IMR-90 (cell line): Measurements from ENCODE around the gene AP2B1. TPM values are rescaled to one million over a fixed set of nuclear protein-coding genes. Genes with fewer than 3 reads are reported as not detected.

ENCODE experiments used
- ATAC-seq: fragments of 200-7000 bp; cut with Tn5 transposase; 2 replicates; pipeline ENCODE4 v1.9.1; 2020; ENCODE audit warnings: low read depth, mild to moderate bottlenecking, moderate library complexity
- BruUV-seq: library from RNA; stranded (reverse); fragments of 400-500 nt; replicated peaks from 2 replicates; lab custom pipeline; 2021; lab: Mats Ljungman, UMichigan
- CTCF ChIA-PET: fragments of 300-600 bp; formaldehyde crosslinking; extraction: SDS; loops from one replicate; lab custom pipeline; 2021; ENCODE audit warnings: antibody characterized with exemption; lab: Yijun Ruan, JAX
- POLR2A ChIA-PET: fragments of 300-600 bp; sonication (Branson Sonifier 250); formaldehyde crosslinking; loops from one replicate; lab custom pipeline; 2022; ENCODE audit warnings: antibody characterized with exemption; ENCODE audit not compliant: unreplicated experiment; lab: Charles Lee
- DNase-seq: peaks from one replicate; pipeline ENCODE4 v3.0.0; 2013
- H2AFZ ChIP-seq: replicated peaks from 2 replicates; pipeline ENCODE3; 2013; ENCODE audit warnings: low read length, mild to moderate bottlenecking; ENCODE audit not compliant: poor library complexity
- H2AK5ac ChIP-seq: 2 replicates; pipeline ENCODE4 v1.6.1; 2013; ENCODE audit warnings: low read depth, low read length, inconsistent platforms
- H2AK9ac ChIP-seq: replicated peaks from 2 replicates; pipeline ENCODE3; 2013; ENCODE audit warnings: mild to moderate bottlenecking, low read depth, low read length, moderate library complexity; ENCODE audit not compliant: poor library complexity
- H2BK120ac ChIP-seq: 2 replicates; pipeline ENCODE4 v1.6.1; 2013; ENCODE audit warnings: low read depth, low read length, inconsistent platforms
- H2BK15ac ChIP-seq: 3 replicates; pipeline ENCODE4 v1.6.1; 2013; ENCODE audit warnings: low read depth, low read length, inconsistent platforms
- H2BK20ac ChIP-seq: 2 replicates; pipeline ENCODE4 v1.6.1; 2013; ENCODE audit warnings: low read depth, mild to moderate bottlenecking, inconsistent platforms, low read length, moderate library complexity
- H2BK5ac ChIP-seq: 2 replicates; pipeline ENCODE4 v1.6.1; 2013; ENCODE audit warnings: mild to moderate bottlenecking, low read depth, low read length, inconsistent platforms; ENCODE audit not compliant: poor library complexity, severe bottlenecking
- H3K14ac ChIP-seq: replicated peaks from 2 replicates; pipeline ENCODE4 v1.6.1; 2013; ENCODE audit warnings: low read depth, low read length, inconsistent platforms
- H3K18ac ChIP-seq: 2 replicates; pipeline ENCODE4 v1.6.1; 2013; ENCODE audit warnings: low read depth, low read length, control low read depth
- H3K23ac ChIP-seq: 2 replicates; pipeline ENCODE4 v1.6.1; 2013; ENCODE audit warnings: low read depth, low read length, inconsistent platforms
- H3K27ac ChIP-seq: 2 replicates; pipeline ENCODE4 v1.5.1; 2013; ENCODE audit warnings: mild to moderate bottlenecking, control low read depth, low read length; ENCODE audit not compliant: insufficient read depth
- H3K27me3 ChIP-seq: 2 replicates; pipeline ENCODE4 v1.6.1; 2013; ENCODE audit warnings: low read length; ENCODE audit not compliant: control insufficient read depth, insufficient read depth
- H3K36me3 ChIP-seq: 2 replicates; pipeline ENCODE4 v1.6.1; 2013; ENCODE audit warnings: low read length, mixed read lengths; ENCODE audit not compliant: control insufficient read depth, insufficient read depth
- H3K4ac ChIP-seq: 2 replicates; pipeline ENCODE4 v1.6.1; 2013; ENCODE audit warnings: low read depth, low read length, inconsistent platforms
- H3K4me1 ChIP-seq: 2 replicates; pipeline ENCODE4 v1.6.1; 2013; ENCODE audit warnings: low read length, mixed read lengths; ENCODE audit not compliant: control insufficient read depth, insufficient read depth
- H3K4me2 ChIP-seq: 2 replicates; pipeline ENCODE4 v1.6.1; 2013; ENCODE audit warnings: low read depth, mild to moderate bottlenecking, control low read depth, low read length, moderate library complexity
- H3K4me3 ChIP-seq: 2 replicates; pipeline ENCODE4 v1.5.1; 2013; ENCODE audit warnings: low read depth, mild to moderate bottlenecking, control low read depth, low read length, moderate library complexity; ENCODE audit not compliant: insufficient read depth
- H3K56ac ChIP-seq: 2 replicates; pipeline ENCODE4 v1.6.1; 2013; ENCODE audit warnings: low read length, inconsistent platforms; ENCODE audit not compliant: insufficient read depth; ENCODE audit errors: extremely low read depth
- H3K79me1 ChIP-seq, 2 experiments: 2 replicates each; pipeline ENCODE4 v1.6.1; 2013; ENCODE audit warnings: low read length in 2 of 2, inconsistent platforms in 1 of 2, low read depth in 1 of 2
- H3K9ac ChIP-seq: 2 replicates; pipeline ENCODE4 v1.6.1; 2013; ENCODE audit warnings: low read depth, low read length, control low read depth
- H3K9me1 ChIP-seq: 2 replicates; pipeline ENCODE4 v1.6.1; 2013; ENCODE audit warnings: low read length, inconsistent platforms; ENCODE audit not compliant: insufficient read depth
- H3K9me3 ChIP-seq: 2 replicates; pipeline ENCODE4 v1.6.1; 2013; ENCODE audit warnings: low read length; ENCODE audit not compliant: control insufficient read depth, insufficient read depth
- H4K20me1 ChIP-seq: 2 replicates; pipeline ENCODE4 v1.6.1; 2013; ENCODE audit warnings: low read length, inconsistent platforms; ENCODE audit not compliant: insufficient read depth
- H4K5ac ChIP-seq: 2 replicates; pipeline ENCODE4 v1.6.1; 2013; ENCODE audit warnings: mild to moderate bottlenecking, low read depth, low read length, control low read depth
- H4K8ac ChIP-seq, 2 experiments: 2 replicates each; pipeline ENCODE4 v1.6.1; 2013; ENCODE audit warnings: low read depth in 2 of 2, low read length in 2 of 2, control low read depth in 1 of 2, inconsistent platforms in 1 of 2
- H4K91ac ChIP-seq: 2 replicates; pipeline ENCODE4 v1.6.1; 2013; ENCODE audit warnings: low read depth, low read length, inconsistent platforms; ENCODE audit not compliant: insufficient read depth
- BHLHE40 ChIP-seq: fragments of 150-350 bp; IDR thresholded peaks from 2 replicates; pipeline ENCODE4 v1.6.1; 2016; ENCODE audit warnings: mild to moderate bottlenecking, low read depth, low read length
- CEBPB ChIP-seq: IDR thresholded peaks from 2 replicates; pipeline ENCODE4 v1.6.1; 2012; ENCODE audit warnings: low read depth, low read length, improper control_type of control experiment
- CHD1 ChIP-seq: IDR thresholded peaks from 2 replicates; pipeline ENCODE4 v1.6.1; 2012; ENCODE audit warnings: low read depth, low read length, improper control_type of control experiment
- FOS ChIP-seq: fragments of 150-350 bp; IDR thresholded peaks from 2 replicates; pipeline ENCODE4 v1.6.1; 2016; ENCODE audit warnings: low read depth, low read length
- MAFK ChIP-seq: IDR thresholded peaks from 2 replicates; pipeline ENCODE4 v1.6.1; 2012; ENCODE audit warnings: low read depth, low read length, improper control_type of control experiment
- MAZ ChIP-seq: IDR thresholded peaks from 2 replicates; pipeline ENCODE4 v1.6.1; 2012; ENCODE audit warnings: low read depth, mild to moderate bottlenecking, low read length, improper control_type of control experiment, moderate library complexity, borderline replicate concordance
- MXI1 ChIP-seq: IDR thresholded peaks from 2 replicates; pipeline ENCODE4 v1.6.1; 2012; ENCODE audit warnings: low read depth, mild to moderate bottlenecking, low read length, moderate library complexity, borderline replicate concordance
- NFE2L2 ChIP-seq: fragments of 150-350 bp; IDR thresholded peaks from 2 replicates; pipeline ENCODE4 v1.6.1; 2016; ENCODE audit warnings: low read depth, mild to moderate bottlenecking, low read length
- POLR2A ChIP-seq: IDR thresholded peaks from 2 replicates; pipeline ENCODE4 v1.6.1; 2012; ENCODE audit warnings: mild to moderate bottlenecking, low read depth, low read length
- RAD21 ChIP-seq: IDR thresholded peaks from 2 replicates; pipeline ENCODE4 v1.6.1; 2012; ENCODE audit warnings: low read length, improper control_type of control experiment
- RCOR1 ChIP-seq: IDR thresholded peaks from 2 replicates; pipeline ENCODE4 v1.6.1; 2012; ENCODE audit warnings: mild to moderate bottlenecking, low read length, improper control_type of control experiment; ENCODE audit not compliant: insufficient replicate concordance
- RFX5 ChIP-seq: IDR thresholded peaks from 2 replicates; pipeline ENCODE4 v1.8.0; 2012; ENCODE audit warnings: low read depth, mild to moderate bottlenecking, low read length, moderate library complexity
- SMC3 ChIP-seq: fragments of 150-350 bp; IDR thresholded peaks from 2 replicates; pipeline ENCODE4 v1.6.1; 2016; ENCODE audit warnings: low read depth, mild to moderate bottlenecking, antibody characterized with exemption, low read length, moderate library complexity
- WGBS, 2 experiments: methylation state at CpG; one replicate each; pipeline versions ENCODE4 v1.1.5 to v1.1.7; 2013; ENCODE audit warnings: missing lambda C conversion rate in 2 of 2; ENCODE audit not compliant: insufficient read length in 1 of 2; ENCODE audit errors: extremely low coverage in 2 of 2; 5-methylcytosine and 5-hydroxymethylcytosine counted together
- dilution Hi-C: fragments of 300-500 bp; cut with HindIII; formaldehyde crosslinking; loops from one replicate; pipeline ENCODE4 v1.14.3; 2018; ENCODE audit warnings: low sequenced_read_pairs; ENCODE audit not compliant: unreplicated experiment
- in situ Hi-C: fragments of 300-500 bp; cut with MboI; formaldehyde crosslinking; loops from 3 replicates; pipeline ENCODE4 v1.14.3; 2019; ENCODE audit warnings: low sequenced_read_pairs, inconsistent platforms, mixed read lengths
- intact Hi-C: fragments of 100-400 bp; cut with micrococcal nuclease; formaldehyde crosslinking; loops from 2 replicates; pipeline ENCODE4 v1.10.0; 2022
- polyA plus RNA-seq, 3 experiments: library from polyadenylated mRNA; depleted of rRNA; stranded (reverse); fragments of >200 nt; gene quantifications; 2 replicates each; pipeline ENCODE4 v1.2.3, GENCODE V29; 2012; ENCODE audit warnings: low replicate concordance in 1 of 3
- total RNA-seq: library from RNA; depleted of rRNA; stranded (reverse); fragments of >200 nt; gene quantifications from 2 replicates; pipeline ENCODE4 v1.2.3, GENCODE V29; 2012
- TF ChIP-seq, protein P1 (sequence below): conservative IDR thresholded peaks from 2 replicates; pipeline ENCODE4 v1.5.1; 2012; ENCODE audit warnings: mild to moderate bottlenecking, low read depth, low read length, improper control_type of control experiment
- TF ChIP-seq, protein P2 (sequence below): fragments of 150-350 bp; IDR thresholded peaks from 2 replicates; pipeline ENCODE4 v1.6.1; 2017; ENCODE audit warnings: mild to moderate bottlenecking, antibody characterized with exemption, low read length, low read depth

AP2B1 gene
- total and polyA plus RNA-seq, 2 of the 4 experiments (the other 2 are of a cell fraction): 102 to 125 TPM

DNA sequence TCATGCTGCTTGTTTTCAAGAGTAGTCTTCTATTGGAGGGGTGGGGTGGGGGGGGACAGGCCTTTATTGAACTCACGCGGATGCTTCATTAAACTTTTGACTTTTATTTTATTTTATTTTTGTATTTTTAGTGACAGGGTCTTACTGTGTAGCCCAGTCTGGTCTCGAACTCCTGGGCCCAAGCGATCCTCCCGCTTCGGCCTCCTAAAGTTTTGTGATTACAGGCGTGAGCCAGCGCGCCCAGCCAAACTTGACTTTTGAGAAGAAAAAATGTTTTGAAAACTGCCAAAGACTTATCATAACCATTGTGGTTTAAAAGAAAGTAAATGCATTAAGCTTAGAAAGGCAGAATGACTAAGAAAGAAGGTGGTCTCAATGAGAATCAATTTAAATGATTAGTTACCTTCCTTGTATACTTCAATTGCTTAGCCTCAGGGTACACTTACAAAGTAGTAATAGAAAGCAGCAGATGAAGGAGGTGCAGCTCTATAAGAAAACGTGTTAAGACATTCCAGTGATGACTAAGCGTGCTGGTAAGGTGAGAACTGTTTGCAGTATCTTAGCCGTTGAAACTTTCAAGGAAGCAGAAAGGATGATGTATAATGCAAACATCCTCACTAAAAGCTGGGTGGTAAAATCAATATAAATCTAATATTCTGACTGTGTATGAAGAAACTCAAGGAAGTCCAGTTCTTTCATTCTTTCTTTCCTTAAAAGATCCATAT lies 1.2 kb downstream of the AP2B1 start (continued):
- no peak for TF ChIP-seq NFE2L2
- TF ChIP-seq MAFK: no peak
- TF ChIP-seq SMC3: no peak

DNA sequence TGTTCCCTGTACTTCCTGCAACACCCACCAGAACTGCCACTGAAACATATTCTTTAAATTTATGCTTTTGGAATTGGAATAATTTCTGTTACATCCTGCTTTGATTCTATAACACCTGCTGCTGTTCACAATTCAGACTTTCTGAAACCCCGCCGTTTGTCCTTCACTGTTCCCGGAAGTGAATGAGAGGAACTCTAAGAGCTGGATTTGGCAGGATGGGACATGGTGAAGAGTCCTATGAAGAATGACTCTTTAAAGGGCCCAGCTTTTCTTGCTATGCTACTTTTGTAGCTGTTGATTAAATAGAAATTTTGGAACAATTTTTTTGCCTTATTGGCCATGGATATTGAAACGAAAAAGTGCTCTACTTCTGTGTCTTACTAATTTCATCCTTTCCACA lies 8.9 kb downstream of the AP2B1 start:
- Histone ChIP-seq H3K9me3 (no peaks in the 10 kb centered on the region), H4K91ac (no peak overlapping the region), H2AK5ac (no peak overlapping the region), H2AK9ac (no peak overlapping the region), H3K9ac (no peak overlapping the region), H3K56ac (no peak overlapping the region), H3K4me3 (no peak overlapping the region), H3K79me1 (peaks cover 39 to 51% of the 10 kb centered on the region in 2 experiments), H4K8ac (no peak overlapping the region), H3K27ac (no peak overlapping the region), H3K27me3 (no peaks in the 10 kb centered on the region), H2BK20ac (no peak overlapping the region), H3K23ac (no peak overlapping the region), H2BK15ac (no peak overlapping the region), H4K20me1 (peaks cover 17% of the 10 kb centered on the region), H4K5ac (no peak overlapping the region), H2BK5ac (no peak overlapping the region), H2AFZ (no peak overlapping the region), H3K4me1 (0 out of 2 replicates have a peak, but pooled peaks cover 2% of the 10 kb centered on the region), H3K14ac (no peak overlapping the region), H3K4ac (no peak overlapping the region), H3K36me3 (peaks cover 36% of the 10 kb centered on the region), H3K9me1 (0 out of 2 replicates have a peak, but pooled peaks cover 2% of the 10 kb centered on the region), H3K4me2 (no peak overlapping the region), H3K18ac (no peak overlapping the region), H2BK120ac (no peak overlapping the region)
- intact Hi-C loops (no loop called here), dilution Hi-C loops (no loop called here), in situ Hi-C loops (loop anchor here (25.0 kb wide), 1 partner anchor 609 kb away; the partner anchor contains the start of gene LIG3)
- no peak for DNase-seq
- WGBS, 2 experiments: no CpG with 5 or more reads among the region's 4 CpGs
- POLR2A ChIA-PET: interaction anchor here (0.6 kb wide), 1 partner anchor 14 kb away, joined by 3 read pairs; no protein-coding TSS in a partner anchor
- no peak for ATAC-seq
- no TSS peak for BruUV-seq
- CTCF ChIA-PET: interaction anchor here (1.0 kb wide), 1 partner anchor 338 kb away, joined by 5 read pairs; no protein-coding TSS in a partner anchor
- TF ChIP-seq RCOR1: no peak
- no peak for TF ChIP-seq MXI1
- no peak for TF ChIP-seq POLR2A
- no peak for TF ChIP-seq RAD21
- TF ChIP-seq CEBPB: no peak
- no peak for TF ChIP-seq RFX5
- no peak for TF ChIP-seq NFE2L2
- no peak for TF ChIP-seq CHD1
- TF ChIP-seq BHLHE40: no peak
- TF ChIP-seq, protein P1, sequence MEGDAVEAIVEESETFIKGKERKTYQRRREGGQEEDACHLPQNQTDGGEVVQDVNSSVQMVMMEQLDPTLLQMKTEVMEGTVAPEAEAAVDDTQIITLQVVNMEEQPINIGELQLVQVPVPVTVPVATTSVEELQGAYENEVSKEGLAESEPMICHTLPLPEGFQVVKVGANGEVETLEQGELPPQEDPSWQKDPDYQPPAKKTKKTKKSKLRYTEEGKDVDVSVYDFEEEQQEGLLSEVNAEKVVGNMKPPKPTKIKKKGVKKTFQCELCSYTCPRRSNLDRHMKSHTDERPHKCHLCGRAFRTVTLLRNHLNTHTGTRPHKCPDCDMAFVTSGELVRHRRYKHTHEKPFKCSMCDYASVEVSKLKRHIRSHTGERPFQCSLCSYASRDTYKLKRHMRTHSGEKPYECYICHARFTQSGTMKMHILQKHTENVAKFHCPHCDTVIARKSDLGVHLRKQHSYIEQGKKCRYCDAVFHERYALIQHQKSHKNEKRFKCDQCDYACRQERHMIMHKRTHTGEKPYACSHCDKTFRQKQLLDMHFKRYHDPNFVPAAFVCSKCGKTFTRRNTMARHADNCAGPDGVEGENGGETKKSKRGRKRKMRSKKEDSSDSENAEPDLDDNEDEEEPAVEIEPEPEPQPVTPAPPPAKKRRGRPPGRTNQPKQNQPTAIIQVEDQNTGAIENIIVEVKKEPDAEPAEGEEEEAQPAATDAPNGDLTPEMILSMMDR: no peak
- TF ChIP-seq, protein P2, sequence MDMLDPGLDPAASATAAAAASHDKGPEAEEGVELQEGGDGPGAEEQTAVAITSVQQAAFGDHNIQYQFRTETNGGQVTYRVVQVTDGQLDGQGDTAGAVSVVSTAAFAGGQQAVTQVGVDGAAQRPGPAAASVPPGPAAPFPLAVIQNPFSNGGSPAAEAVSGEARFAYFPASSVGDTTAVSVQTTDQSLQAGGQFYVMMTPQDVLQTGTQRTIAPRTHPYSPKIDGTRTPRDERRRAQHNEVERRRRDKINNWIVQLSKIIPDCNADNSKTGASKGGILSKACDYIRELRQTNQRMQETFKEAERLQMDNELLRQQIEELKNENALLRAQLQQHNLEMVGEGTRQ: no peak
- TF ChIP-seq FOS: no peak
- no peak for TF ChIP-seq MAZ
